IPS DF 6.9 (cell line): ENCODE measurements around the gene TNFAIP8.
"Not testable (repeated sequence)": the region's sequence is repeated elsewhere in the genome, so short reads cannot be mapped to it uniquely, and the experiment has no call there.

Experiments used
- DNase-seq: peaks from one replicate; pipeline ENCODE4 v3.0.0-alpha.2; 2013; ENCODE audit warnings: low read depth, low spot score
- H3K27ac ChIP-seq: one replicate; pipeline ENCODE4 v1.5.1; 2013; ENCODE audit warnings: low read length, control low read depth
- H3K27me3 ChIP-seq: 2 replicates; pipeline ENCODE4 v1.6.1; 2013; ENCODE audit warnings: mild to moderate bottlenecking, low read length; ENCODE audit not compliant: control insufficient read depth, insufficient read depth
- H3K36me3 ChIP-seq: 2 replicates; pipeline ENCODE4 v1.6.1; 2013; ENCODE audit warnings: low read length; ENCODE audit not compliant: control insufficient read depth, insufficient read depth
- H3K4me1 ChIP-seq: 2 replicates; pipeline ENCODE4 v1.6.1; 2013; ENCODE audit warnings: low read length; ENCODE audit not compliant: control insufficient read depth, insufficient read depth
- H3K4me3 ChIP-seq: 2 replicates; pipeline ENCODE4 v1.5.1; 2013; ENCODE audit warnings: mild to moderate bottlenecking, low read length
- H3K9me3 ChIP-seq: 2 replicates; pipeline ENCODE4 v1.6.1; 2013; ENCODE audit warnings: low read length, inconsistent platforms; ENCODE audit not compliant: control insufficient read depth, insufficient read depth
- WGBS: extraction: QIAGEN DNeasy Blood & Tissue Kit; methylation state at CpG from one replicate; pipeline ENCODE4 v1.1.7; 2013; ENCODE audit warnings: mixed read lengths, missing lambda C conversion rate; ENCODE audit not compliant: insufficient read length, insufficient coverage; 5-methylcytosine and 5-hydroxymethylcytosine counted together

The TNFAIP8 gene

DNA sequence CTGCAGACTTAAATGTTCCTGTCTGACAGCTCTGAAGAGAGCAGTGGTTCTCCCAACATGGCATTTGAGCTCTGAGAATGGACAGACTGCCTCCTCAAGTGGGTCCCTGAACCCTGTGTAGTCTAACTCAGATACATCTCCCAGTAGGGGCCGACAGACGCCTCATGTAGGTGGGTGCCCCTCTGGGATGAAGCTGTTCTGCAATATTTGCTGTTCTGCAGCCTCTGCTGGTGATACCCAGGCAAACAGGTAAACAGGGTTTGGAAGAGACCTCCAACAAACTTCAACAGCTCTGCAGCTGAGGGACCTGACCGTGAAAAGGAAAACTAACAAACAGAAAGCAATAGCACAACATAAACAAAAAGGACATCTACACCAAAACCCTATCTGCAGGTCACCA, 83.8 kb downstream of the TNFAIP8 start:
- no CpG with 5 or more reads among the region's 3 CpGs for WGBS
- H3K9me3 ChIP-seq, H3K27ac ChIP-seq, H3K4me1 ChIP-seq, H3K36me3 ChIP-seq, H3K4me3 ChIP-seq, H3K27me3 ChIP-seq, DNase-seq: not testable (repeated sequence)

- not testable (repeated sequence) for DNase-seq, H3K4me3 ChIP-seq, H3K4me1 ChIP-seq, H3K9me3 ChIP-seq, H3K36me3 ChIP-seq, H3K27ac ChIP-seq, H3K27me3 ChIP-seq
- WGBS: no CpG with 5 or more reads among the region's 4 CpGs
These were observed 88.8 kb downstream of the TNFAIP8 start for GRCh38 chr5:119444643-119445042.

- Histone ChIP-seq H3K4me1 (no peaks in the 10 kb centered on the region), H3K36me3 (no peaks in the 10 kb centered on the region), H3K9me3 (no peaks in the 10 kb centered on the region; the same call in 1 of the 2 replicates), H3K27me3 (no peaks in the 10 kb centered on the region), H3K4me3 (no peak overlapping the region), H3K27ac (no peak overlapping the region)
- WGBS: no CpG with 5 or more reads among the region's 13 CpGs
- no peak for DNase-seq
These were observed 89.7 kb downstream of the TNFAIP8 start for GRCh38 chr5:119445544-119445943.
